GM19452 (cell line): Measurements from ENCODE around the gene RPS2.
"Not testable (repeated sequence)": the region's sequence is repeated elsewhere in the genome, so short reads cannot be mapped to it uniquely, and the experiment has no call there.

Source experiments
- ATAC-seq: cut with Tn5 transposase; IDR thresholded peaks from one replicate; pipeline ENCODE4 v1.9.1; 2021; ENCODE audit not compliant: unreplicated experiment

Gene RPS2

GRCh38 chr16:1942810-1943726, 21.6 kb downstream of the RPS2 start, which contains the start of gene MSRB1:
Gene MSRB1, minus strand, starts transcription at chr16:1943199. Its CDS starts 43 bp downstream, at chr16:1943156.
- peak; percentile 93 for ATAC-seq

- no peak for ATAC-seq
Observed at GRCh38 chr16:1942047-1942809, 22.4 kb downstream of the RPS2 start.

- ATAC-seq = no peak
Observed at GRCh38 chr16:1941162-1942046, 23.2 kb downstream of the RPS2 start.

GRCh38 chr16:1940273-1941161, 24.1 kb downstream of the RPS2 start:
- ATAC-seq = no peak

GRCh38 chr16:1939833-1940232, 24.8 kb downstream of the RPS2 start:
- not testable (repeated sequence) for ATAC-seq

GRCh38 chr16:1938910-1939309, 25.7 kb downstream of the RPS2 start:
- no peak for ATAC-seq

GRCh38 chr16:1938316-1938715, 26.3 kb downstream of the RPS2 start:
- no peak for ATAC-seq

- no peak for ATAC-seq
Observed at GRCh38 chr16:1936945-1937479, 27.6 kb downstream of the RPS2 start.

- no peak for ATAC-seq
Observed at GRCh38 chr16:1933097-1933661, 31.4 kb downstream of the RPS2 start.

- ATAC-seq = no peak
Observed at GRCh38 chr16:1932050-1933028, 32.3 kb downstream of the RPS2 start.

- ATAC-seq = no peak
Observed at GRCh38 chr16:1930338-1930720, 34.3 kb downstream of the RPS2 start.

GRCh38 chr16:1929578-1930337, 34.9 kb downstream of the RPS2 start:
- peak; percentile 90 for ATAC-seq

GRCh38 chr16:1929105-1929504, 35.5 kb downstream of the RPS2 start:
- ATAC-seq = no peak

GRCh38 chr16:1926271-1926670, 38.4 kb downstream of the RPS2 start:
- no peak for ATAC-seq

GRCh38 chr16:1924095-1924494, 40.5 kb downstream of the RPS2 start:
- no peak for ATAC-seq

GRCh38 chr16:1923299-1924034, 41.2 kb downstream of the RPS2 start:
- ATAC-seq = no peak

- no peak for ATAC-seq
Observed at GRCh38 chr16:1922357-1922756, 42.3 kb downstream of the RPS2 start.
